ENCODE measurements around the gene CRTAC1. TPM values are rescaled to one million over a fixed set of nuclear protein-coding genes. Genes with fewer than 3 reads are reported as not detected.

CRTAC1 gene
- total and polyA plus RNA-seq, 2 experiments from 2014 or later: 0.47 to 1.2 TPM

GRCh38 chr10:97874332-97874731 is 156.1 kb downstream of the CRTAC1 start:
- Histone ChIP-seq H3F3A (replicated peaks; ENCODE audit: low read depth) (no peaks in the 10 kb centered on the region), H3K36me3 (ENCODE audit: insufficient read depth) (no peaks in the 10 kb centered on the region), H2AFZ (no peak overlapping the region), H3K4me1 (ENCODE audit: insufficient read depth) (peaks cover 29% of the 10 kb centered on the region), H3K79me2 (replicated peaks; ENCODE audit: insufficient read depth) (no peaks in the 10 kb centered on the region), H3K27ac (ENCODE audit: low read depth) (no peak overlapping the region), H3K27me3 (ENCODE audit: insufficient read depth) (no peaks in the 10 kb centered on the region), H3K9me2 (ENCODE audit: insufficient read depth) (peaks cover 10% of the 10 kb centered on the region; the same call in 1 of the 2 replicates), H3K4me2 (no peak overlapping the region), H4K20me1 (replicated peaks; ENCODE audit: insufficient read depth) (no peaks in the 10 kb centered on the region), H3K4me3 (no peak overlapping the region)
- no peak for DNase-seq (ENCODE audit: low spot score)
- Mint-ChIP-seq H3K36me3 (ENCODE audit: low read depth) (no peaks in the 10 kb centered on the region), H3K27me3 (ENCODE audit: insufficient read depth, low read depth, poor library complexity) (peaks cover 8% of the 10 kb centered on the region), H3K4me1 (peaks cover 36% of the 10 kb centered on the region), H3K4me3 (no peak overlapping the region), H3K27ac (no peak overlapping the region), H3K9me3 (no peaks in the 10 kb centered on the region)
- no peak for ATAC-seq
- TF ChIP-seq STAT1 (IDR thresholded peaks at IDR 0.05; ENCODE audit: unreplicated experiment): no peak
- TF ChIP-seq, protein P1, sequence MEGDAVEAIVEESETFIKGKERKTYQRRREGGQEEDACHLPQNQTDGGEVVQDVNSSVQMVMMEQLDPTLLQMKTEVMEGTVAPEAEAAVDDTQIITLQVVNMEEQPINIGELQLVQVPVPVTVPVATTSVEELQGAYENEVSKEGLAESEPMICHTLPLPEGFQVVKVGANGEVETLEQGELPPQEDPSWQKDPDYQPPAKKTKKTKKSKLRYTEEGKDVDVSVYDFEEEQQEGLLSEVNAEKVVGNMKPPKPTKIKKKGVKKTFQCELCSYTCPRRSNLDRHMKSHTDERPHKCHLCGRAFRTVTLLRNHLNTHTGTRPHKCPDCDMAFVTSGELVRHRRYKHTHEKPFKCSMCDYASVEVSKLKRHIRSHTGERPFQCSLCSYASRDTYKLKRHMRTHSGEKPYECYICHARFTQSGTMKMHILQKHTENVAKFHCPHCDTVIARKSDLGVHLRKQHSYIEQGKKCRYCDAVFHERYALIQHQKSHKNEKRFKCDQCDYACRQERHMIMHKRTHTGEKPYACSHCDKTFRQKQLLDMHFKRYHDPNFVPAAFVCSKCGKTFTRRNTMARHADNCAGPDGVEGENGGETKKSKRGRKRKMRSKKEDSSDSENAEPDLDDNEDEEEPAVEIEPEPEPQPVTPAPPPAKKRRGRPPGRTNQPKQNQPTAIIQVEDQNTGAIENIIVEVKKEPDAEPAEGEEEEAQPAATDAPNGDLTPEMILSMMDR (conservative IDR thresholded peaks at IDR 0.05; ENCODE audit: low read depth in 2 of 2): no peak
- TF ChIP-seq NANOG (IDR thresholded peaks at IDR 0.05; ENCODE audit: borderline replicate concordance): no peak
- no peak for TF ChIP-seq POLR2AphosphoS5 (IDR thresholded peaks at IDR 0.05; ENCODE audit: low read depth)
- no peak for TF ChIP-seq ZNF114 (CRISPR knock-in tag; IDR thresholded peaks at IDR 0.05)
- no peak for TF ChIP-seq JUNB (IDR thresholded peaks at IDR 0.05; ENCODE audit: unreplicated experiment)
- TF ChIP-seq, protein P2, sequence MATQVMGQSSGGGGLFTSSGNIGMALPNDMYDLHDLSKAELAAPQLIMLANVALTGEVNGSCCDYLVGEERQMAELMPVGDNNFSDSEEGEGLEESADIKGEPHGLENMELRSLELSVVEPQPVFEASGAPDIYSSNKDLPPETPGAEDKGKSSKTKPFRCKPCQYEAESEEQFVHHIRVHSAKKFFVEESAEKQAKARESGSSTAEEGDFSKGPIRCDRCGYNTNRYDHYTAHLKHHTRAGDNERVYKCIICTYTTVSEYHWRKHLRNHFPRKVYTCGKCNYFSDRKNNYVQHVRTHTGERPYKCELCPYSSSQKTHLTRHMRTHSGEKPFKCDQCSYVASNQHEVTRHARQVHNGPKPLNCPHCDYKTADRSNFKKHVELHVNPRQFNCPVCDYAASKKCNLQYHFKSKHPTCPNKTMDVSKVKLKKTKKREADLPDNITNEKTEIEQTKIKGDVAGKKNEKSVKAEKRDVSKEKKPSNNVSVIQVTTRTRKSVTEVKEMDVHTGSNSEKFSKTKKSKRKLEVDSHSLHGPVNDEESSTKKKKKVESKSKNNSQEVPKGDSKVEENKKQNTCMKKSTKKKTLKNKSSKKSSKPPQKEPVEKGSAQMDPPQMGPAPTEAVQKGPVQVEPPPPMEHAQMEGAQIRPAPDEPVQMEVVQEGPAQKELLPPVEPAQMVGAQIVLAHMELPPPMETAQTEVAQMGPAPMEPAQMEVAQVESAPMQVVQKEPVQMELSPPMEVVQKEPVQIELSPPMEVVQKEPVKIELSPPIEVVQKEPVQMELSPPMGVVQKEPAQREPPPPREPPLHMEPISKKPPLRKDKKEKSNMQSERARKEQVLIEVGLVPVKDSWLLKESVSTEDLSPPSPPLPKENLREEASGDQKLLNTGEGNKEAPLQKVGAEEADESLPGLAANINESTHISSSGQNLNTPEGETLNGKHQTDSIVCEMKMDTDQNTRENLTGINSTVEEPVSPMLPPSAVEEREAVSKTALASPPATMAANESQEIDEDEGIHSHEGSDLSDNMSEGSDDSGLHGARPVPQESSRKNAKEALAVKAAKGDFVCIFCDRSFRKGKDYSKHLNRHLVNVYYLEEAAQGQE (IDR thresholded peaks at IDR 0.05; ENCODE audit: unreplicated experiment): no peak
- TF ChIP-seq ZNF462 (CRISPR knock-in tag; IDR thresholded peaks at IDR 0.05): no peak
- no peak for TF ChIP-seq EZH2 (IDR thresholded peaks at IDR 0.05; ENCODE audit: low read depth, unreplicated experiment)
- TF ChIP-seq ZNF331 (CRISPR knock-in tag; IDR thresholded peaks at IDR 0.05; ENCODE audit: low read depth): no peak
- TF ChIP-seq EZH2phosphoT487 (IDR thresholded peaks at IDR 0.05; ENCODE audit: unreplicated experiment): no peak
- TF ChIP-seq, protein P3, sequence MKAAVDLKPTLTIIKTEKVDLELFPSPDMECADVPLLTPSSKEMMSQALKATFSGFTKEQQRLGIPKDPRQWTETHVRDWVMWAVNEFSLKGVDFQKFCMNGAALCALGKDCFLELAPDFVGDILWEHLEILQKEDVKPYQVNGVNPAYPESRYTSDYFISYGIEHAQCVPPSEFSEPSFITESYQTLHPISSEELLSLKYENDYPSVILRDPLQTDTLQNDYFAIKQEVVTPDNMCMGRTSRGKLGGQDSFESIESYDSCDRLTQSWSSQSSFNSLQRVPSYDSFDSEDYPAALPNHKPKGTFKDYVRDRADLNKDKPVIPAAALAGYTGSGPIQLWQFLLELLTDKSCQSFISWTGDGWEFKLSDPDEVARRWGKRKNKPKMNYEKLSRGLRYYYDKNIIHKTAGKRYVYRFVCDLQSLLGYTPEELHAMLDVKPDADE (IDR thresholded peaks at IDR 0.05): no peak
- no peak for TF ChIP-seq CREB1 (CRISPR knock-in tag; IDR thresholded peaks at IDR 0.05; ENCODE audit: low read depth)

Data from GM23338 (cell line).